ENCODE measurements around the gene APMAP.
A peak's percentile ranks its signal among the peaks of the same experiment; 100 is the strongest.

The APMAP gene

GRCh38 chr20:24992487-24993205 is at the start of gene APMAP:
Gene APMAP (minus strand): TSS chr20:24992751. CDS start chr20:24992688, 63 bp downstream.
- DNase-seq (ENCODE audit: low read depth in 2 of 2) = peak; percentile 94 to 96

GRCh38 chr20:25041813-25042530 is 49.4 kb upstream of the APMAP start:
- no peak for DNase-seq (ENCODE audit: low read depth in 2 of 2)

- DNase-seq (ENCODE audit: low read depth in 2 of 2) = no peak
Observed at GRCh38 chr20:25040438-25040831, 47.9 kb upstream of the APMAP start.

- no peak for DNase-seq (ENCODE audit: low read depth in 2 of 2)
Observed at GRCh38 chr20:25039697-25040437, 47.3 kb upstream of the APMAP start.

GRCh38 chr20:25038591-25039015 is 46.1 kb upstream of the APMAP start:
- no peak for DNase-seq (ENCODE audit: low read depth in 2 of 2)

GRCh38 chr20:25038103-25038410 is 45.5 kb upstream of the APMAP start:
- DNase-seq (ENCODE audit: low read depth in 2 of 2) = no peak

- no peak for DNase-seq (ENCODE audit: low read depth in 2 of 2)
Observed at GRCh38 chr20:25037288-25038102, 44.9 kb upstream of the APMAP start.

- DNase-seq (ENCODE audit: low read depth in 2 of 2) = no peak
Observed at GRCh38 chr20:25036331-25036936, 43.9 kb upstream of the APMAP start.

- DNase-seq (ENCODE audit: low read depth in 2 of 2) = no peak
Observed at GRCh38 chr20:25035921-25036320, 43.4 kb upstream of the APMAP start.

- DNase-seq (ENCODE audit: low read depth in 2 of 2) = no peak
Observed at GRCh38 chr20:25033924-25034300, 41.4 kb upstream of the APMAP start.

GRCh38 chr20:25033265-25033923 is 40.8 kb upstream of the APMAP start:
- DNase-seq (ENCODE audit: low read depth in 2 of 2) = no peak

GRCh38 chr20:25032478-25033264 is 40.1 kb upstream of the APMAP start:
- DNase-seq (ENCODE audit: low read depth in 2 of 2) = no peak

- no peak for DNase-seq (ENCODE audit: low read depth in 2 of 2)
Observed at GRCh38 chr20:25032065-25032477, 39.5 kb upstream of the APMAP start.

GRCh38 chr20:25031241-25031640 is 38.7 kb upstream of the APMAP start:
- DNase-seq (ENCODE audit: low read depth in 2 of 2) = no peak

GRCh38 chr20:25030649-25031207 is 38.2 kb upstream of the APMAP start:
- no peak for DNase-seq (ENCODE audit: low read depth in 2 of 2)

GRCh38 chr20:25030007-25030648 is 37.6 kb upstream of the APMAP start:
- no peak for DNase-seq (ENCODE audit: low read depth in 2 of 2)

GRCh38 chr20:25025986-25026605 is 33.5 kb upstream of the APMAP start:
- no peak for DNase-seq (ENCODE audit: low read depth in 2 of 2)

- no peak for DNase-seq (ENCODE audit: low read depth in 2 of 2)
Observed at GRCh38 chr20:25025091-25025861, 32.7 kb upstream of the APMAP start.
